ENCODE measurements around the gene CDC73. TPM values are rescaled to one million over a fixed set of nuclear protein-coding genes. Genes with fewer than 3 reads are reported as not detected.
A peak's percentile ranks its signal among the peaks of the same experiment; 100 is the strongest.
"Not testable (repeated sequence)": the region's sequence is repeated elsewhere in the genome, so short reads cannot be mapped to it uniquely, and the experiment has no call there.

Gene CDC73
- total RNA-seq, 1 experiment from 2014 or later: 15.2 TPM

GRCh38 chr1:193156117-193156821 lies 34.4 kb downstream of the CDC73 start:
- no peak for DNase-seq (ENCODE audit: low spot score)
- in situ Hi-C loops (cut with HindIII; ENCODE audit: low sequenced_read_pairs): no loop called here

GRCh38 chr1:193156822-193157142 lies 35.0 kb downstream of the CDC73 start:
- DNase-seq (ENCODE audit: low spot score): no peak
- in situ Hi-C loops (cut with HindIII; ENCODE audit: low sequenced_read_pairs): no loop called here

- DNase-seq (ENCODE audit: low spot score): no peak
- in situ Hi-C loops (cut with HindIII; ENCODE audit: low sequenced_read_pairs): no loop called here
Measured at GRCh38 chr1:193157360-193157759, 35.5 kb downstream of the CDC73 start.

- in situ Hi-C loops (cut with HindIII; ENCODE audit: low sequenced_read_pairs): no loop called here
- no peak for DNase-seq (ENCODE audit: low spot score)
Measured at GRCh38 chr1:193176113-193176512, 54.3 kb downstream of the CDC73 start.

- in situ Hi-C loops (cut with HindIII; ENCODE audit: low sequenced_read_pairs): no loop called here
- DNase-seq (ENCODE audit: low spot score): no peak
Measured at GRCh38 chr1:193176788-193177187, 55.0 kb downstream of the CDC73 start.

- in situ Hi-C loops (cut with HindIII; ENCODE audit: low sequenced_read_pairs): no loop called here
- DNase-seq (ENCODE audit: low spot score): peak; percentile 79
Measured at GRCh38 chr1:193179094-193179493, 57.3 kb downstream of the CDC73 start.

- in situ Hi-C loops (cut with HindIII; ENCODE audit: low sequenced_read_pairs): no loop called here
- DNase-seq (ENCODE audit: low spot score): no peak
Measured at GRCh38 chr1:193181536-193181935, 59.7 kb downstream of the CDC73 start.

GRCh38 chr1:193181985-193182384 lies 60.2 kb downstream of the CDC73 start:
- DNase-seq (ENCODE audit: low spot score): peak; percentile 92
- in situ Hi-C loops (cut with HindIII; ENCODE audit: low sequenced_read_pairs): no loop called here

- DNase-seq (ENCODE audit: low spot score): peak; percentile 67
Measured at GRCh38 chr1:193183019-193183627, 61.3 kb downstream of the CDC73 start.

GRCh38 chr1:193184776-193185175 lies 62.9 kb downstream of the CDC73 start:
- no peak for DNase-seq (ENCODE audit: low spot score)
- in situ Hi-C loops (cut with HindIII; ENCODE audit: low sequenced_read_pairs): no loop called here

More at GRCh38 chr1:193183019-193183627, 61.3 kb downstream of the CDC73 start:
- in situ Hi-C loops (cut with HindIII; ENCODE audit: low sequenced_read_pairs): no loop called here

- no peak for DNase-seq (ENCODE audit: low spot score)
- in situ Hi-C loops (cut with HindIII; ENCODE audit: low sequenced_read_pairs): no loop called here
Measured at GRCh38 chr1:193185211-193185610, 63.4 kb downstream of the CDC73 start.

- in situ Hi-C loops (cut with HindIII; ENCODE audit: low sequenced_read_pairs): no loop called here
- DNase-seq (ENCODE audit: low spot score): peak; percentile 47
Measured at GRCh38 chr1:193185901-193186731, 64.3 kb downstream of the CDC73 start, which contains the start of gene B3GALT2. Gene B3GALT2 (minus strand): TSS chr1:193186613. CDS start chr1:193181562, 5,051 bp downstream.

GRCh38 chr1:193187114-193187513 lies 65.3 kb downstream of the CDC73 start:
- DNase-seq (ENCODE audit: low spot score): no peak
- in situ Hi-C loops (cut with HindIII; ENCODE audit: low sequenced_read_pairs): no loop called here

- in situ Hi-C loops (cut with HindIII; ENCODE audit: low sequenced_read_pairs); DNase-seq (ENCODE audit: low spot score): not testable (repeated sequence)
Measured at GRCh38 chr1:193188915-193189314, 67.1 kb downstream of the CDC73 start.

GRCh38 chr1:193189442-193190095 lies 67.7 kb downstream of the CDC73 start:
- in situ Hi-C loops (cut with HindIII; ENCODE audit: low sequenced_read_pairs): no loop called here
- no peak for DNase-seq (ENCODE audit: low spot score)

GRCh38 chr1:193190096-193190744 lies 68.4 kb downstream of the CDC73 start:
- in situ Hi-C loops (cut with HindIII; ENCODE audit: low sequenced_read_pairs): no loop called here
- peak; percentile 18 for DNase-seq (ENCODE audit: low spot score)

- in situ Hi-C loops (cut with HindIII; ENCODE audit: low sequenced_read_pairs): no loop called here
- DNase-seq (ENCODE audit: low spot score): no peak
Measured at GRCh38 chr1:193192586-193192985, 70.8 kb downstream of the CDC73 start.

- no peak for DNase-seq (ENCODE audit: low spot score)
- in situ Hi-C loops (cut with HindIII; ENCODE audit: low sequenced_read_pairs): no loop called here
Measured at GRCh38 chr1:193199940-193200339, 78.1 kb downstream of the CDC73 start.

GRCh38 chr1:193201021-193201420 lies 79.2 kb downstream of the CDC73 start:
- in situ Hi-C loops (cut with HindIII; ENCODE audit: low sequenced_read_pairs): no loop called here
- no peak for DNase-seq (ENCODE audit: low spot score)

All from G401 (cell line).